GM21360 (cell line): ENCODE data around the gene AGPAT3.

Experiments used
- ATAC-seq: cut with Tn5 transposase; IDR thresholded peaks from one replicate; pipeline ENCODE4 v1.9.1; 2021; ENCODE audit warnings: mild to moderate bottlenecking, moderate library complexity; ENCODE audit not compliant: unreplicated experiment

The AGPAT3 gene

DNA sequence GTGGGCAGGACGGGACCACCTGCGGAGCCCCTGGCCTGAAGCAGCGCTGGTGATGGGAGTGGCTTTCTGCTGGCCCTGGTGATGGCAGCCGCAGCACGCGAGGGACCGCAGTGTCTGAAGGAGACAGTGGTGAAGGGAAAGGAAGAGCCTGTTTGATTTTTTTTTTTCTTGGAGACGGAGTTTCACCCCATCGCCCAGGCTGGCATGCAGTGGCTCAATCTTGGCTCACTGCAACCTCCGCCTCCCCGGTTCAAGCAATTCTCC, 106.9 kb downstream of the AGPAT3 start:
- no peak for ATAC-seq

- no peak for ATAC-seq
Measured at GRCh38 chr21:43972850-43973633, 108.0 kb downstream of the AGPAT3 start.

DNA sequence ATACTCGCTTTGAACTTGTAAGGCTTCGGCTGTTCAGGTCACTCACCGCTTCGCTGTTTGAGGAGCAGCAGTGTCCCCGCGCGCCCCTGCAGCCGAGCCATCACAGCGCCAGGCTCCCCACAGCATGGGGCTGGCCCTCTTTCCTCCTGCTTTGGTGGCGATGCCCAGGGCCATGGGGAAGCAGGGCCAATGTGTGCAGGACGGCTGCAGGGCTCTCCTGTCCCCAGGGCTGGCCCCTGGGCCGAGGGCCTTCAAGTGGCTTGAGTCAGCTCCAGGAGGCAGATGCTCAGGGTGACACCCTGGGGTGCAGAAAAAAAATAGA, 108.6 kb downstream of the AGPAT3 start:
- ATAC-seq, result no peak

DNA sequence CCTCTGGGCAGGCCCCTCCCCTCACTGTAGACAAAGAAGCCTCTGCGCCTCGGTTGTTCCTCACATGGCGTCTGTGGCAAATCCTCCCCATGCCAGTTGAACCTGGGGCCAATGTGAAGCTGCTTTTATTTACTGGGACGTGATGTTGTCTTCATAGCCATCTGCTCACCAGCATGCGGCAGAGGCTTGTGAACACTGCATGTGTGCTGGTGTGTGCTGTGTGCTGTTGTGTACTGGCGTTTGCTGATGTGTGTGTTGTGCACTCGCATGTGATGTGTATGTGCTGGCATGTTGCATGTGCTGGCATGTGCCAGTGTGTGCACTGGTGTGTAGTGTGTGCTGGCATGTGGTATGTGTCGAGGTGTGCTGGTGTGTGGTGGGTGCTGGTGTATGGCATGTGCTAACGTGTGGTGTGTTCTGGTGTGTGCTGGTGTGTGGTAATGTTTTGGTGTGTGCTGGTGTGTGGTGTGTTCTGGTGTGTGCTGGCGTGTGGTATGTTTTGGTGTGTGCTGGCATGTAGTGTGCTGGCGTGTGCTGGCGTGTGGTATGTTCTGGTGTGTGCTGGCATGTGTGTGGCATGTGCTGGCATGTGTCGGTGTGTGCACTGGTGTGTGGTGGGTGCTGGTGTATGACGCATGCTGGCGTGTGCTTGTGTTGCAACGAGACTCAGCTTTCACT, 109.9 kb downstream of the AGPAT3 start:
- ATAC-seq, result no peak

GRCh38 chr21:43975469-43976098, 110.6 kb downstream of the AGPAT3 start:
- no peak for ATAC-seq

DNA sequence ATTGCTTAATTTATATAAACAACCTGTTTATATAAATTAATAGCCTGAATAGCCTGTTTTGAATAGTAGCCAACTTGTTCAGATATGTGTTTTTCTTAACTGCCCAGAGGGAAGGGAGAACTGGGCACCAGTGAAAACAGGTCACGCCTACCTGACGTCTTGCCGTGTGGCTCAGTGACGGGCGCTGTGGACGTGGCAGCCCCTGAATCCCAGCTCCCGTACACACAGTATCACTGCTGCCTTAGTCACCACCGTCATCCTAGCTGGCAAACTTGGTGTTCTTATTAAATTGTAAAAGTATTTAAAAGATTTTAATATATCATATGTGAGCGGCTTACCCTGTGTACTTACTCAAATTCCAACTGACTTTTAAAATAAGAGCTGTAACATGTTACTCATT, 111.6 kb downstream of the AGPAT3 start:
- no peak for ATAC-seq

DNA sequence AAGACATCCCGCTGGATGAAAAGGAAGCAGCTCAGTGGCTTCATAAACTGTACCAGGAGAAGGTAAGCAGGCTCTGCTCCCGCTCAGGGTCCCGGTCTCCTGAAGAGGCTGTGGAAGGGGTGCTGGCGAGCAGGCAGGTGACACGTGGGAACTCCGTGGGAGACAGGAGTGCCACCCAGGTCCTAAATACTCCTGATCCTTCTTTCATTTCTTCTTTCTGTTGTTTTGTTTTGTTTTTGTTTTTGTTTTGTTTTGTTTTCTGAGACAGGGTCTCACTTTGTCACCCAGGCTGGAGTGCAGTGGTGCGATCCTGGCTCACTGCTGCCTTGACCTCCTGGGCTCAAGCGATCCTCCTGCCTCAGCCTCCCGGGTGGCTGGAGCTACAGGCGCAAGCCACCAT, 113.0 kb downstream of the AGPAT3 start:
- ATAC-seq, result no peak

GRCh38 chr21:43979654-43980053, 114.6 kb downstream of the AGPAT3 start:
- ATAC-seq, result no peak

GRCh38 chr21:43981151-43981870, 116.3 kb downstream of the AGPAT3 start:
- ATAC-seq, result no peak

GRCh38 chr21:43981871-43982210, 116.8 kb downstream of the AGPAT3 start:
- ATAC-seq, result no peak

- ATAC-seq, result no peak
Measured at GRCh38 chr21:43982489-43983078, 117.6 kb downstream of the AGPAT3 start.

GRCh38 chr21:43983390-43983789, 118.4 kb downstream of the AGPAT3 start:
- no peak for ATAC-seq

GRCh38 chr21:43983860-43984420, 118.9 kb downstream of the AGPAT3 start:
- ATAC-seq, result no peak

DNA sequence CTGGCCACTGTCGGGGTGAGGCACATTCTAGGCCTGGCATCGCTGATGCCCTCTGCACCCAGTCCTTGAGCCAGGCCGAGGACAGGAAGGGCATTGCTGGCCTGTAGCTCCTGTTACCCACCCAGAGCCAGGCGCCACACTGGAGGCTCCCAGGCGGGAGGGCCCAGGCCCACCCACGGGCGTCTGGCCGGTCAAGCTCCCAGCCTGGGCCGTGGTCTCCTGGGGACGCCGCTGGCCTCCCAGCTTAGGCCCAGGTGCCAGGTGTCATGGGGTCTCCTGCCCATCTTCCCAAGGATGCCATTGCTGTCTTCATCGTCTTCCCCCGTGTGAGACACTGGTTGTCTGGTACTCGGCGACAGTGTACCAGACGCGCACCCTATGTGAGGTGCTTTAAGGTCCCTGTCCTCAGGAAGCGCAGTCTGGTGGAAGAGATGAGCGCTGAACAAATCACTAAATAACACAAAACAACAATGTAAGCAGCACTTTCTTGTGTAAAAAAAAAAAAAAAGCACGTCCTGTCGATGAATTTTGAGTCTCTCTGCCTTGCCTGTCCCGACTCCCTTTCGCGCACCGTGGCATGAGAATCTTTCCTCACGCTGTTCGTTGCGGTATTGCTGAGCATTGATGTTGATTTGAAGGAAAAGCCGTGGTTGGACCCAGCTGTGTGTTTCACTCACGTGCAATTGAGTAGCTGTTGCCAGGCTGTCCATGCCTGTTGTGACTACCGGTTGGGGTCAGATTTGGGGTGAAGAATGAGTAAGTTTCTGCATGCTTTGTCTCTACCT, 120.1 kb downstream of the AGPAT3 start:
- ATAC-seq, result no peak

- no peak for ATAC-seq
Measured at GRCh38 chr21:43985690-43986251, 120.7 kb downstream of the AGPAT3 start.

DNA sequence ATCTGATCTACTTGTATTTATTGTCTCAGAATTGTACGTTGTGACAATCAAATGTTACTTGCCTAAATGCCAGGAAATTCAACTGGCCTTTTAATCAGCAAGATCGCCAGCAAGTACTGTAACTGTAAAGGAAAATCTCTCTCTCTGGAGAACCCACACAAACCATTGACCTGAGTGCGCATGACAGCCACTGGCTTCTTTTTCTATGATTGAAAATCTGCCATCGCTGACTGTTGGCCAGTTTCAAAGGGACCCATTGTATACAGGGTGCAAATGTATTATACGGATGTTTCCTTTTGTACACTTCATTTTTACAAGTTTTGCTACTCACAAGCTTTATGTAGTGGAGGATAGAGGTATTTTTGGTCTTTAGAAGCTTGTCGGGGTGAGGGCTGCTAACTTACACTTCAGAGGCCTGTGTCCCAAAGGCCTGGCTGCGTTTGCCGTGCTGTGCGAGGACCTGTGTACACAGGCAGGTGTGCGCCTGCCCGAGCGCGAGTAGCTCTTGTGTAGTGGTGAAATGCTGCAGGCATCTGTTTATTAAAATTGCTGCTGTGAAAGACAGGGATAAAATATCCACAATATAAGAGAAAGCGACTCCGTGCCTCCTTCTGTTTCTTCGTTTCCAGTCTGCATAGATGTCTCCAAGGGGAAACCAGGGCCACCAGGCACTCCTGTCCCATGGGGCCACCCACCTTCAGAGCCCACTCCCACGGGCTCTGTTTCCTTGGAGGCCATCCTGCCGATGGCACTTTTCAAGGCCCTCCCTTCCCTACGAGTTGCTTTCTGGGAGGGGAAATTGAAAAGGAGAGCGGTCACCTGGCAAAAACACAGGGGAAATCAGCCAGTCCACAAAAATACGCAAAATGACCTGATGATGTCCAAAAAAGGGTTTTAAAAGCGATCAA, 121.8 kb downstream of the AGPAT3 start:
- ATAC-seq, result no peak

GRCh38 chr21:43987509-43987908, 122.5 kb downstream of the AGPAT3 start:
- no peak for ATAC-seq

DNA sequence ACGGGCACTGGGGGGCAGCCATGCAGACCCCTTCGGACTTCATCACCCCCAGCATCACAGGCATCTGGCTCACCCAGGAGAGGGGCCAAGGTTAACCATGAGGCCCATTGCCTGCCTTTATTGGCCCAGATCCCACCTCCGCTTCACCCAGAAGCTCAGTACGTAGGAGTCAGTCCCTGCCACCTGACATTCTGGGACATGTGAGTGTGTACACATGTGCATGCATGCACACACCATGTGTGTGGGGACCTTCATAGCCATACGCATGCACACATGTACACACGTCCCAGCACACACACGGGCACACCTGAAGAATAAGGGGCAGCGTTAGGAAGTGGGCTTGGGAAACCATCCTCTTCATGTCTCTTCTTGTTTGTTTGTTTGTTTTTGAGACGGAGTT, 123.0 kb downstream of the AGPAT3 start:
- no peak for ATAC-seq
